Pericardium fibroblast (primary cell): ENCODE data around the gene RAG2. TPM values are rescaled to one million over a fixed set of nuclear protein-coding genes. Genes with fewer than 3 reads are reported as not detected.

Experiments used
- total RNA-seq: library from RNA; depleted of rRNA; stranded (reverse); fragments of >200 nt; gene quantifications from 2 replicates; pipeline ENCODE4 v1.2.3, GENCODE V29; 2015

Gene RAG2
- not detected in 2 replicates for total RNA-seq

GRCh38 chr11:36598051-36598450 is at the start of gene RAG2:
Gene RAG2, minus strand, starts transcription at chr11:36598236. Its CDS starts 4,068 bp downstream, at chr11:36594168.

GRCh38 chr11:36594316-36594989 is 3.6 kb downstream of the RAG2 start, which contains the start of gene IFTAP:
Gene IFTAP, plus strand, starts transcription at chr11:36594502. Its CDS starts 15,602 bp downstream, at chr11:36610104.

GRCh38 chr11:36567694-36568093 is 30.3 kb downstream of the RAG2 start, which contains the start of gene RAG1:
Gene RAG1, plus strand, starts transcription at chr11:36568007. Its CDS starts 5,298 bp downstream, at chr11:36573305.

Other genes with a start within 250 kb of the RAG2 start
- 4.3 and 4.4 TPM in 2 replicates for gene TRAF6, start 88.0 kb downstream of the RAG2 start, total RNA-seq
- 0.12 and 0.43 TPM in 2 replicates for gene RAG1, start 30.2 kb downstream of the RAG2 start, total RNA-seq
- gene IFTAP, start 3.7 kb downstream of the RAG2 start, total RNA-seq: 20.4 and 27.9 TPM in 2 replicates